MM.1S (cell line): ENCODE data around the gene FOXN3.

ENCODE experiments used
- DNase-seq: peaks from one replicate; pipeline ENCODE4 v3.0.0-alpha.2; 2015
- H2AFZ ChIP-seq: fragments of 300-600 bp; sonication (generic); 2 replicates; pipeline ENCODE4 v1.6.0; 2016; ENCODE audit warnings: antibody characterized with exemption, low read length
- H3F3A ChIP-seq: fragments of 300-600 bp; sonication (generic); 2 replicates; pipeline ENCODE4 v1.6.1; 2016; ENCODE audit warnings: mild to moderate bottlenecking, antibody characterized with exemption, low read length, moderate library complexity, mixed read lengths; ENCODE audit not compliant: insufficient read depth
- H3K27ac ChIP-seq: fragments of 300-600 bp; sonication (generic); 2 replicates; pipeline ENCODE4 v1.5.1; 2016; ENCODE audit warnings: mild to moderate bottlenecking, low read length
- H3K27me3 ChIP-seq: fragments of 300-600 bp; sonication (generic); replicated peaks from 2 replicates; pipeline ENCODE4 v1.6.0; 2016; ENCODE audit warnings: low read length; ENCODE audit not compliant: insufficient read depth
- H3K36me3 ChIP-seq: fragments of 300-600 bp; sonication (generic); replicated peaks from 2 replicates; pipeline ENCODE4 v1.6.1; 2016; ENCODE audit warnings: mild to moderate bottlenecking, low read length, mixed read lengths; ENCODE audit not compliant: insufficient read depth
- H3K4me1 ChIP-seq: fragments of 300-600 bp; sonication (generic); 2 replicates; pipeline ENCODE4 v1.6.1; 2016; ENCODE audit warnings: low read length, mixed read lengths
- H3K4me2 ChIP-seq: fragments of 300-600 bp; sonication (generic); 2 replicates; pipeline ENCODE4 v1.6.0; 2016; ENCODE audit warnings: low read depth, low read length
- H3K4me3 ChIP-seq: fragments of 300-600 bp; sonication (generic); 2 replicates; pipeline ENCODE4 v1.5.1; 2016; ENCODE audit warnings: low read length, mixed read lengths
- H3K79me2 ChIP-seq: fragments of 300-600 bp; sonication (generic); 2 replicates; pipeline ENCODE4 v1.6.1; 2016; ENCODE audit warnings: mixed run types, low read length, mixed read lengths
- H3K9ac ChIP-seq: fragments of 300-600 bp; sonication (generic); 2 replicates; pipeline ENCODE4 v1.6.1; 2016; ENCODE audit warnings: low read length, mixed read lengths
- H3K9me2 ChIP-seq: fragments of 300-600 bp; sonication (generic); replicated peaks from 2 replicates; pipeline ENCODE4 v1.6.1; 2016; ENCODE audit warnings: mild to moderate bottlenecking, low read length, mixed read lengths; ENCODE audit not compliant: insufficient read depth
- H3K9me3 ChIP-seq: fragments of 300-600 bp; sonication (generic); replicated peaks from 2 replicates; pipeline ENCODE4 v1.6.1; 2016; ENCODE audit warnings: mild to moderate bottlenecking, low read length, mixed read lengths; ENCODE audit not compliant: insufficient read depth
- H4K20me1 ChIP-seq: fragments of 300-600 bp; sonication (generic); 2 replicates; pipeline ENCODE4 v1.6.1; 2016; ENCODE audit warnings: mild to moderate bottlenecking, low read length, moderate library complexity, mixed read lengths; ENCODE audit not compliant: insufficient read depth
- CTCF ChIP-seq: fragments of 300-600 bp; sonication (generic); IDR thresholded peaks from 2 replicates; pipeline ENCODE4 v1.5.1; 2016; ENCODE audit warnings: antibody characterized with exemption, low read length, mixed read lengths
- EZH2 ChIP-seq: fragments of 300-600 bp; sonication (generic); optimal IDR thresholded peaks from 2 replicates; pipeline ENCODE3; 2017; ENCODE audit warnings: low read depth, mild to moderate bottlenecking, antibody characterized with exemption, low read length, mixed read lengths
- EZH2phosphoT487 ChIP-seq: fragments of 300-600 bp; sonication (generic); IDR thresholded peaks from 2 replicates; pipeline ENCODE4 v1.6.1; 2018; ENCODE audit warnings: antibody characterized with exemption, low read length

Gene FOXN3

GRCh38 chr14:89379006-89379405 is 38.0 kb downstream of the FOXN3 start:
- H3K4me2 ChIP-seq, result no peak overlapping the region
- TF ChIP-seq CTCF, result no peak
- TF ChIP-seq EZH2phosphoT487, result no peak
- no peak overlapping the region for H2AFZ ChIP-seq
- no peaks in the 10 kb centered on the region for H3K36me3 ChIP-seq
- H4K20me1 ChIP-seq, result no peaks in the 10 kb centered on the region
- H3K4me3 ChIP-seq, result no peak overlapping the region
- no peaks in the 10 kb centered on the region for H3K27me3 ChIP-seq
- no peaks in the 10 kb centered on the region for H3F3A ChIP-seq
- no peaks in the 10 kb centered on the region for H3K9me2 ChIP-seq
- no peaks in the 10 kb centered on the region for H3K9me3 ChIP-seq
- H3K27ac ChIP-seq, result no peak overlapping the region
- no peak for DNase-seq
- no peaks in the 10 kb centered on the region for H3K4me1 ChIP-seq
- H3K9ac ChIP-seq, result no peak overlapping the region
- H3K79me2 ChIP-seq, result peaks cover 68% of the 10 kb centered on the region

- peaks cover 70% of the 10 kb centered on the region for H3K79me2 ChIP-seq
These were observed 38.9 kb downstream of the FOXN3 start for GRCh38 chr14:89378119-89378518.

GRCh38 chr14:89377544-89377943 is 39.5 kb downstream of the FOXN3 start:
- Histone ChIP-seq H4K20me1 (no peaks in the 10 kb centered on the region), H3K27ac (no peak overlapping the region), H3K9me2 (no peaks in the 10 kb centered on the region), H2AFZ (no peak overlapping the region), H3K4me1 (no peaks in the 10 kb centered on the region), H3K4me2 (no peak overlapping the region), H3K9me3 (no peaks in the 10 kb centered on the region), H3K4me3 (no peak overlapping the region), H3K9ac (no peak overlapping the region), H3K27me3 (no peaks in the 10 kb centered on the region), H3F3A (no peaks in the 10 kb centered on the region), H3K79me2 (peaks cover 70% of the 10 kb centered on the region), H3K36me3 (no peaks in the 10 kb centered on the region)
- no peak for TF ChIP-seq EZH2
- TF ChIP-seq EZH2phosphoT487, result no peak
- TF ChIP-seq CTCF, result no peak
- no peak for DNase-seq

More at GRCh38 chr14:89378119-89378518, 38.9 kb downstream of the FOXN3 start:
- H3K36me3 ChIP-seq, result no peaks in the 10 kb centered on the region
- TF ChIP-seq CTCF (no peak), EZH2 (no peak), EZH2phosphoT487 (no peak)
- H3K4me2 ChIP-seq, result no peak overlapping the region
- no peak overlapping the region for H2AFZ ChIP-seq
- H3K9ac ChIP-seq, result no peak overlapping the region
- H4K20me1 ChIP-seq, result no peaks in the 10 kb centered on the region
- H3K4me3 ChIP-seq, result no peak overlapping the region
- H3F3A ChIP-seq, result no peaks in the 10 kb centered on the region
- H3K4me1 ChIP-seq, result no peaks in the 10 kb centered on the region
- no peaks in the 10 kb centered on the region for H3K27me3 ChIP-seq
- H3K27ac ChIP-seq, result no peak overlapping the region
- H3K9me2 ChIP-seq, result no peaks in the 10 kb centered on the region
- no peak for DNase-seq
- no peaks in the 10 kb centered on the region for H3K9me3 ChIP-seq
